Ovary (tissue), 10 donors: Measurements from ENCODE around the gene AGO1. TPM values are rescaled to one million over a fixed set of nuclear protein-coding genes. Genes with fewer than 3 reads are reported as not detected.

Experiments used
- DNase-seq, 5 donors: peaks; one replicate each; pipeline ENCODE4 v3.0.0-alpha.2; 2019 to 2020
- H3K27ac ChIP-seq, 2 donors: fragments of 200-600 bp; one replicate each; pipeline versions ENCODE4 v1.5.1 to v1.8.0; 2019 to 2022
- H3K27me3 ChIP-seq: fragments of 200-600 bp; one replicate; pipeline ENCODE4 v1.8.0; 2022
- H3K36me3 ChIP-seq: fragments of 200-600 bp; sonication (generic); one replicate; pipeline ENCODE4 v1.5.1; 2019
- H3K4me1 ChIP-seq: one replicate; pipeline ENCODE4 v1.8.1; 2013; ENCODE audit warnings: mild to moderate bottlenecking, moderate library complexity; ENCODE audit not compliant: insufficient read depth
- H3K4me3 ChIP-seq: fragments of 200-600 bp; sonication (generic); one replicate; pipeline ENCODE4 v1.5.1; 2017
- H3K9me3 ChIP-seq, 2 donors: fragments of 200-600 bp in 1 of 2; sonication (generic) in 1 of 2; one replicate each; pipeline versions ENCODE4 v1.5.1 to v1.8.1; 2013 to 2019; ENCODE audit warnings: mild to moderate bottlenecking in 1 of 2, moderate library complexity in 1 of 2
- CTCF ChIP-seq, 3 donors: fragments of 450-650 bp in 2 of 3; fragments of 200-600 bp in 1 of 3; IDR thresholded peaks; one replicate each; pipeline versions ENCODE4 v1.5.1 to v1.8.0; 2016 to 2022; ENCODE audit warnings: antibody characterized with exemption in 3 of 3, mild to moderate bottlenecking in 1 of 3
- EP300 ChIP-seq: sonication (generic); formaldehyde crosslinking; IDR thresholded peaks from one replicate; pipeline ENCODE4 v1.6.1; 2017; ENCODE audit warnings: antibody characterized with exemption
- POLR2A ChIP-seq: fragments of 450-650 bp; IDR thresholded peaks from one replicate; pipeline ENCODE4 v1.6.1; 2017; ENCODE audit warnings: antibody characterized with exemption, mild to moderate bottlenecking, moderate library complexity
- WGBS, 3 donors: extraction: QIAGEN DNeasy Blood & Tissue Kit in 1 of 3; methylation state at CpG; one replicate each; pipeline versions ENCODE4 v1.1.5 to v1.1.7; 2013 to 2017; 5-methylcytosine and 5-hydroxymethylcytosine counted together
- intact Hi-C, 4 donors: fragments of 100-400 bp; cut with DNase I; formaldehyde crosslinking; loops; one replicate each; pipeline versions ENCODE4 v1.11.0 to v1.15.1; 2022 to 2023
- long read RNA-seq, 3 donors: library from polyadenylated mRNA in 2 of 3; unstranded in 2 of 3; transcript quantifications; one replicate each; pipeline ENCODE4 v2.0.0 and lab custom pipeline, GENCODE V29; 2021 to 2026
- polyA plus RNA-seq, 2 donors: library from polyadenylated mRNA; stranded (reverse); fragments of 200-250 nt in 1 of 2; fragments of 350-450 nt in 1 of 2; fragmentation: Illumina TruSeq in 1 of 2; extraction: RNeasy Lipid Tissue Mini Kit (QIAGEN cat#74804) in 1 of 2; gene quantifications; one replicate each; pipeline ENCODE4 v1.2.3, GENCODE V29; 2013 to 2014
- total RNA-seq, 7 donors: library from RNA; depleted of rRNA in 2 of 7; stranded (reverse); fragments of >200 nt in 2 of 7; fragmentation: NEBNext Ultra II Directional in 3 of 7; extraction: Animal tissue kit (Norgen Biotek cat#: 25700) in 3 of 7; gene quantifications; one replicate each; pipeline versions ENCODE4 v1.1.0 to v1.2.4, GENCODE V29; 2016 to 2023
- donor health status: DM: no; HTN: no; CAD: no; lungs with moderate emphysema.
- donor health status: DM: no; HTN: no; CAD: no.
- donor health status: Bipolar disorder and iron deficiency.
- donor health status: DM: yes; HTN: yes; CAD: no.
- donor health status: DM: no; HTN: no; CAD: no.
- donor health status: DM: yes; HTN: yes; CAD: no.

The AGO1 gene
- total RNA-seq = 10 to 100 TPM; 10.1 to 34.0 (median 29.8) TPM
- 10 to 100 TPM in 1 of 2 donors, 1 to 10 TPM in 1; 5.1 to 16.3 TPM for polyA plus RNA-seq
- long read RNA-seq, donor 1, partial matches to known transcripts = 1 of 17 reads
- long read RNA-seq, donor 1, other reads (novel, unspliced or antisense) = 16 of 17 reads
- long read RNA-seq, donor 2, partial matches to known transcripts = 11 of 12 reads
- long read RNA-seq, donor 2, other reads (novel, unspliced or antisense) = 0 of 12 reads
- long read RNA-seq, donor 3, full-length matches to known transcripts = 1 of 18 reads
- long read RNA-seq, donor 3, partial matches to known transcripts = 0 of 18 reads
- long read RNA-seq, donor 3, other reads (novel, unspliced or antisense) = 17 of 18 reads

DNA sequence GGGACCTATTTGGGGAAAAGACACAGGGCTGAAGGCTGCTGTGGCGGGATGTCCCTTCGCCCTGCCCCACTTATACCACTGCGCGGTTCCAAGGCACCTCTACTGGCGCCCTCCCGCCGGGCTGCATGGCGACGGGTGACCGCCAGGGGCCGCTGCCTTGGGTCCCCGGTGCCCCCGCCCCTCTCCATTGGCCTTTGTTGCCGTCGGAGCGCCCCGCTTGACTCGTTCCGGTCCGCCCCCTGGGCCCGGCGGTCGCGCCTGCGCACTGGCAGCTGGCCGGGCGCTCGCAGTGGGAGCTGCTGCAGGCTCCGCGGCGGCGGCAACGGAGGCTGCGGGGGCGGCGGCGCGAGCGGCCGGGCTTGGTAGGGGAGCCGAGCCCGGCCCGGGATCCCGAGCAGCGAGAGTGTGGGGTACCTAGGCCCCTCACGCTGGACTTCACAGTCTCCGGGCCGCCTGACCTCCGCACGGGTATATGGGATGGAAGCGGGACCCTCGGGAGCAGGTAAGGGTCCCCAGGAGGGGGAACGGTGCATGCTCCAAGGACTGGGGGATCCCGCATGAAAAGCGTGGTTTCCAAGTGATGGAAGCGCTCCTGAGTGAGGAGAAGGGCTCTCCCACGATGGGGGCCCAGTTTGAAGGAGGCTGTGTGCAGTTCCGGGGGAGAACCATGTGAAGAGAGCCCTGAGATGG, at the start of gene AGO1:
Gene AGO1 (plus strand): TSS at position 265 of the 690 bp plus-strand sequence. CDS start 213 bp downstream, at position 478.
- 1% methylated on average over 42 to 58 of the region's 58 CpGs for WGBS, 3 donors
- Histone ChIP-seq H3K36me3 (no peaks in the 10 kb centered on the region), H3K27ac (peak within 1 kb of the TSS; percentile 67 to 72), H3K9me3 (no peaks in the 10 kb centered on the region), H3K27me3 (no peaks in the 10 kb centered on the region), H3K4me3 (peak within 1 kb of the TSS; percentile 99), H3K4me1 (peaks cover 4% of the 10 kb centered on the region)
- TF ChIP-seq POLR2A (peak; percentile 59), CTCF (IDR thresholded peaks at IDR 0.05) (peak; percentile 96 to 98 (median 97)), EP300 (no peak)
- DNase-seq = peak; percentile 94 to 96 (median 96)
- intact Hi-C loops = loop anchor here in 1 of 4 donors (5.0 kb wide), 1 partner anchor 204 kb away; the partner anchor contains the start of gene ADPRS

DNA sequence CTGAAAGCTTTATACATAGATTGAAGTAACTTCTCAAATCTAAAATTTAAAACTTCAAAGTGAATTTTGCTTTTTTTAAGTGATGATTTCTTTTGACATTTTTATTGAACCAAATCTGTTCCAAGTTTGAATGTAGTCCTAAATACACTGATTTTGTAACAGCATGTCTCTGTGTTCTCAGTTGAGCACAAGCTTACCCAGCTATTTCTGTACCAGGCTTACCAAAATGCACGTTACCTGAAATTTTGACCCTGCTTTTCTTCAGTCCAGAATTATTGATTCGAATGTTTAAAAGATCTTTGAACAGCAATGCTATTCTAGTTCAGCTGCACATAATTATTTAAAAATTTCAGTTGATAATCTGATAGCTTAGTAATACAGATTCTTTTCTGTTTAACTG, 49.6 kb upstream of the AGO1 start:
- Histone ChIP-seq H3K9me3 (no peaks in the 10 kb centered on the region), H3K27me3 (no peaks in the 10 kb centered on the region), H3K4me3 (no peak overlapping the region), H3K27ac (no peak overlapping the region), H3K36me3 (no peaks in the 10 kb centered on the region), H3K4me1 (no peaks in the 10 kb centered on the region)
- intact Hi-C loops = no loop called here
- TF ChIP-seq EP300 (no peak), POLR2A (no peak), CTCF (IDR thresholded peaks at IDR 0.05) (no peak)
- 91 to 97% (median 92%) methylated on average over 2 of the region's 2 CpGs for WGBS, 3 donors
- no peak for DNase-seq

DNA sequence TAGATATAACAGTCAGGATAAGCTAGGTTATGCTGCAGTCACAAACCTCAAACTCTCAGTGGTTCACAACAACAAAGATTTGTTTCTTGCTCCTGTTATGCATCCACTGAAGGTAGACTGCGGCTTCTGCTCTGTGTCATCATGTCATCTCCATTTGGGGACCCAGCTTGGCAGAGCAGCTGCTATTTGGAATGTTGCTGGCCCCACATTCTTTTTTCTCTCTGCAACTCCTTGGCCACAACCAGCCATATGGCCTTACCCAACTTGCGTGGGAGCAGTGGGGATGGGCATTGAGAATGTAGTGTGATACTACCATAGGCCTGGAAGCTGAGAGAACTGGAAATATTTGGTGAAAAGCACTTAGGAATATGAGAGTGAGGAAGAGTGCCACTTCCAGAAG, 48.8 kb upstream of the AGO1 start:
- Histone ChIP-seq H3K27ac (no peak overlapping the region), H3K4me3 (no peak overlapping the region), H3K27me3 (no peaks in the 10 kb centered on the region), H3K4me1 (no peaks in the 10 kb centered on the region), H3K36me3 (no peaks in the 10 kb centered on the region), H3K9me3 (no peaks in the 10 kb centered on the region)
- intact Hi-C loops = no loop called here
- TF ChIP-seq CTCF (IDR thresholded peaks at IDR 0.05) (no peak), EP300 (no peak), POLR2A (no peak)
- DNase-seq = no peak
- WGBS, 3 donors = 95 to 97% (median 96%) methylated on average over 2 of the region's 2 CpGs

DNA sequence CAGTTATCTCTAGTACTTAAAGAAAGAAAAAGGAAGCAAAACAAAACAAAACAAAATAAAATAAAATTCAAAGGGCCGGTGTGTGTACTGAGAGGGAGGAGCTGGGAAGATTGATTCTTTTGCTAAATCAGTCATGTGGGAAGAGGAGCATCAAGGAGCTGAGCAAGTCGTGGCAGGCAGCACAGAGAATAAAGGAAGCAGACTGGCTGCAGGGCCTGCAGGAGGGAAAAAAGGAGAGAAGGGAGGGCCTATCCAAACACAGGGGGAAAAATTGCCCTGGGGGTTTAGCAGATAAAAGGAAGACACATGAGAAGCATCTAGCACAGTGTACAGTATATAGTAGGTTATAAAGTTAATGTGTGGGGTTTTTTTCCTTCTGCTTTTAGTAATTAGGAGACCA, 47.6 kb upstream of the AGO1 start:
- no peak overlapping the region for H3K4me3 ChIP-seq
- intact Hi-C loops = no loop called here
- H3K27ac ChIP-seq = no peak overlapping the region
- no peaks in the 10 kb centered on the region for H3K4me1 ChIP-seq
- WGBS, 3 donors = 15 to 43% (median 24%) methylated on average over 2 of the region's 2 CpGs
- H3K36me3 ChIP-seq = no peaks in the 10 kb centered on the region
- no peaks in the 10 kb centered on the region for H3K9me3 ChIP-seq
- TF ChIP-seq POLR2A = no peak
- TF ChIP-seq EP300 = no peak
- TF ChIP-seq CTCF (IDR thresholded peaks at IDR 0.05) = no peak
- no peak for DNase-seq
- H3K27me3 ChIP-seq = no peaks in the 10 kb centered on the region
